GM23248 (cell line): ENCODE results near the gene C1QL4.

Experiments used
- EZH2 ChIP-seq: fragments of 200-600 bp; sonication (generic); IDR thresholded peaks from 2 replicates; pipeline ENCODE4 v1.6.1; 2018; ENCODE audit warnings: antibody characterized with exemption, mild to moderate bottlenecking; ENCODE audit not compliant: insufficient read depth, poor library complexity, severe bottlenecking
- EZH2phosphoT487 ChIP-seq: fragments of 200-600 bp; sonication (generic); IDR thresholded peaks from 2 replicates; pipeline ENCODE4 v1.6.1; 2018; ENCODE audit warnings: antibody characterized with exemption, moderate library complexity, mild to moderate bottlenecking, low read depth; ENCODE audit not compliant: insufficient read depth

GRCh38 chr12:49296034-49296835, 40.8 kb downstream of the C1QL4 start:
- TF ChIP-seq EZH2 (no peak), EZH2phosphoT487 (no peak)
